ENCODE data around the gene RGS16.
A peak's percentile ranks its signal among the peaks of the same experiment; 100 is the strongest.
"Not testable (repeated sequence)": the region's sequence is repeated elsewhere in the genome, so short reads cannot be mapped to it uniquely, and the experiment has no call there.

RGS16 gene

GRCh38 chr1:182604175-182605164 is at the start of gene RGS16:
Gene RGS16, minus strand, starts transcription at chr1:182604389. Its CDS starts 130 bp downstream, at chr1:182604259.
- peak; percentile 85 for DNase-seq

GRCh38 chr1:182653986-182654385 is 49.8 kb upstream of the RGS16 start:
- DNase-seq, result no peak

- DNase-seq, result peak; percentile 11
Observed at GRCh38 chr1:182652933-182653332, 48.7 kb upstream of the RGS16 start.

- DNase-seq, result no peak
Observed at GRCh38 chr1:182651339-182651724, 47.1 kb upstream of the RGS16 start.

- DNase-seq, result no peak
Observed at GRCh38 chr1:182650678-182651338, 46.6 kb upstream of the RGS16 start.

- no peak for DNase-seq
Observed at GRCh38 chr1:182649041-182649440, 44.9 kb upstream of the RGS16 start.

GRCh38 chr1:182646739-182647138 is 42.5 kb upstream of the RGS16 start:
- DNase-seq, result no peak

GRCh38 chr1:182644886-182645285 is 40.7 kb upstream of the RGS16 start:
- DNase-seq, result no peak

- DNase-seq, result no peak
Observed at GRCh38 chr1:182643699-182644098, 39.5 kb upstream of the RGS16 start.

- DNase-seq, result no peak
Observed at GRCh38 chr1:182642461-182642860, 38.3 kb upstream of the RGS16 start.

- DNase-seq, result no peak
Observed at GRCh38 chr1:182641561-182641960, 37.4 kb upstream of the RGS16 start.

- DNase-seq, result no peak
Observed at GRCh38 chr1:182639330-182639729, 35.1 kb upstream of the RGS16 start.

GRCh38 chr1:182637769-182638168 is 33.6 kb upstream of the RGS16 start:
- no peak for DNase-seq

GRCh38 chr1:182635871-182636270 is 31.7 kb upstream of the RGS16 start:
- no peak for DNase-seq

- no peak for DNase-seq
Observed at GRCh38 chr1:182634306-182635072, 30.3 kb upstream of the RGS16 start.

- no peak for DNase-seq
Observed at GRCh38 chr1:182633657-182634281, 29.6 kb upstream of the RGS16 start.

GRCh38 chr1:182633031-182633430 is 28.8 kb upstream of the RGS16 start:
- no peak for DNase-seq

GRCh38 chr1:182632441-182632857 is 28.3 kb upstream of the RGS16 start:
- DNase-seq, result not testable (repeated sequence)

GRCh38 chr1:182631954-182632353 is 27.8 kb upstream of the RGS16 start:
- no peak for DNase-seq

- DNase-seq, result no peak
Observed at GRCh38 chr1:182631053-182631677, 27.0 kb upstream of the RGS16 start.

- DNase-seq, result no peak
Observed at GRCh38 chr1:182630586-182630985, 26.4 kb upstream of the RGS16 start.

GRCh38 chr1:182629499-182630096 is 25.4 kb upstream of the RGS16 start:
- DNase-seq, result peak; percentile 47

Measured in inflammatory macrophage treated with lipopolysaccharide for 4 hours (primary cell).